HepG2 (cell line): ENCODE results near the gene SDCCAG8.

Experiments used
- EP300 ChIP-seq, 3 experiments: sonication (generic) in 1 of 3; formaldehyde crosslinking in 1 of 3; IDR thresholded peaks; 2 replicates each; pipeline versions ENCODE4 v1.5.1 to v1.6.1; 2011 to 2020; ENCODE audit warnings: low read depth in 2 of 3, low read length in 2 of 3, borderline replicate concordance in 1 of 3, improper control_type of control experiment in 1 of 3, mild to moderate bottlenecking in 1 of 3, missing genetic modification reagents in 1 of 3, moderate library complexity in 1 of 3
- JUNB ChIP-seq: sonication (generic); formaldehyde crosslinking; IDR thresholded peaks from 2 replicates; pipeline ENCODE4 v1.8.0; 2022; ENCODE audit warnings: missing genetic modification reagents, mild to moderate bottlenecking, borderline replicate concordance
- MATR3 ChIP-seq: sonication (generic); formaldehyde crosslinking; IDR thresholded peaks from 2 replicates; pipeline ENCODE4 v1.4.0; 2020; ENCODE audit warnings: missing genetic modification reagents
- MXD3 ChIP-seq: IDR thresholded peaks from 2 replicates; pipeline ENCODE4 v1.6.1; 2016; ENCODE audit warnings: mild to moderate bottlenecking, missing biosample characterization, missing genetic modification reagents
- MZF1 ChIP-seq: sonication (generic); formaldehyde crosslinking; IDR thresholded peaks from 2 replicates; pipeline ENCODE4 v1.8.1; 2023; ENCODE audit warnings: mild to moderate bottlenecking, missing genetic modification reagents, borderline replicate concordance
- POLR2A ChIP-seq, 2 experiments: IDR thresholded peaks; 2 replicates each; pipeline ENCODE4 v1.6.1; 2011; ENCODE audit warnings: low read depth in 2 of 2, low read length in 2 of 2, mild to moderate bottlenecking in 1 of 2, moderate library complexity in 1 of 2; ENCODE audit not compliant: insufficient read depth in 1 of 2
- ZNF792 ChIP-seq: IDR thresholded peaks from 2 replicates; pipeline ENCODE4 v1.6.1; 2016
- ZSCAN9 ChIP-seq: IDR thresholded peaks from 2 replicates; pipeline ENCODE4 v1.6.1; 2016; ENCODE audit warnings: borderline replicate concordance
- TF ChIP-seq, protein P1 (sequence below): IDR thresholded peaks from 2 replicates; pipeline ENCODE4 v1.6.1; 2012; ENCODE audit warnings: inconsistent platforms
- TF ChIP-seq, protein P2 (sequence below): IDR thresholded peaks from 2 replicates; pipeline ENCODE4 v1.6.1; 2016; ENCODE audit warnings: missing genetic modification reagents, missing compliant biosample characterization
- TF ChIP-seq, protein P3 (sequence below): sonication (generic); formaldehyde crosslinking; IDR thresholded peaks from 2 replicates; pipeline ENCODE4 v1.5.0; 2020; ENCODE audit warnings: mild to moderate bottlenecking, missing genetic modification reagents, moderate library complexity

DNA sequence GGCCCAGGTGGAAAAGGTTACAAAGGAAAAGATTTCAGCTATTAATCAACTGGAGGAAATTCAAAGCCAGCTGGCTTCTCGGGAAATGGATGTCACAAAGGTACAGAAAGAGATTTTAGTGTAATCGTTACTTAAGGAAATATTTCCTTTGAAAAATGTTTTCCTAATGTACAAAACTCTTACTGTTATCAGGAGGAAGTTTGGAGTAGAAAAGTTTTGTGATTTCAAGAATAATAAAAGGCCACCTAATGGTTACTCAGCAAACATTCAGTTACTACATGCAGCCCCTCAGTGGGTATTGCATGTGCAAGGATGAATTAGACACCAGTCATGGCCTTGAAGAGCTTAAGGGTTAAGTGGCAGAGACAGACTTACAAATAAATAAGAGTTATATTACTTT, 85.2 kb downstream of the SDCCAG8 start:
- TF ChIP-seq ZSCAN9 (CRISPR knock-in tag) (no peak), MXD3 (CRISPR knock-in tag) (no peak), EP300 (IDR thresholded peaks at IDR 0.05; ENCODE audit: low read depth in 2 of 2, low read length in 2 of 2) (no peak), EP300 (CRISPR knock-in tag; IDR thresholded peaks at IDR 0.05; ENCODE audit: borderline replicate concordance) (no peak), MATR3 (CRISPR knock-in tag) (no peak), JUNB (CRISPR knock-in tag) (no peak), MZF1 (CRISPR knock-in tag) (no peak), POLR2A (IDR thresholded peaks at IDR 0.05; ENCODE audit: insufficient read depth in 1 of 2, low read depth in 2 of 2, low read length in 2 of 2) (no peak), ZNF792 (no peak)
- TF ChIP-seq, protein P1, sequence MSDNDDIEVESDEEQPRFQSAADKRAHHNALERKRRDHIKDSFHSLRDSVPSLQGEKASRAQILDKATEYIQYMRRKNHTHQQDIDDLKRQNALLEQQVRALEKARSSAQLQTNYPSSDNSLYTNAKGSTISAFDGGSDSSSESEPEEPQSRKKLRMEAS, result no peak
- TF ChIP-seq, protein P2, sequence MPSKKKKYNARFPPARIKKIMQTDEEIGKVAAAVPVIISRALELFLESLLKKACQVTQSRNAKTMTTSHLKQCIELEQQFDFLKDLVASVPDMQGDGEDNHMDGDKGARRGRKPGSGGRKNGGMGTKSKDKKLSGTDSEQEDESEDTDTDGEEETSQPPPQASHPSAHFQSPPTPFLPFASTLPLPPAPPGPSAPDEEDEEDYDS (CRISPR knock-in tag), result no peak
- TF ChIP-seq, protein P3, sequence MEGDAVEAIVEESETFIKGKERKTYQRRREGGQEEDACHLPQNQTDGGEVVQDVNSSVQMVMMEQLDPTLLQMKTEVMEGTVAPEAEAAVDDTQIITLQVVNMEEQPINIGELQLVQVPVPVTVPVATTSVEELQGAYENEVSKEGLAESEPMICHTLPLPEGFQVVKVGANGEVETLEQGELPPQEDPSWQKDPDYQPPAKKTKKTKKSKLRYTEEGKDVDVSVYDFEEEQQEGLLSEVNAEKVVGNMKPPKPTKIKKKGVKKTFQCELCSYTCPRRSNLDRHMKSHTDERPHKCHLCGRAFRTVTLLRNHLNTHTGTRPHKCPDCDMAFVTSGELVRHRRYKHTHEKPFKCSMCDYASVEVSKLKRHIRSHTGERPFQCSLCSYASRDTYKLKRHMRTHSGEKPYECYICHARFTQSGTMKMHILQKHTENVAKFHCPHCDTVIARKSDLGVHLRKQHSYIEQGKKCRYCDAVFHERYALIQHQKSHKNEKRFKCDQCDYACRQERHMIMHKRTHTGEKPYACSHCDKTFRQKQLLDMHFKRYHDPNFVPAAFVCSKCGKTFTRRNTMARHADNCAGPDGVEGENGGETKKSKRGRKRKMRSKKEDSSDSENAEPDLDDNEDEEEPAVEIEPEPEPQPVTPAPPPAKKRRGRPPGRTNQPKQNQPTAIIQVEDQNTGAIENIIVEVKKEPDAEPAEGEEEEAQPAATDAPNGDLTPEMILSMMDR (CRISPR knock-in tag), result no peak
